ENCODE results near the gene RALGDS.
"Not testable (repeated sequence)": the region's sequence is repeated elsewhere in the genome, so short reads cannot be mapped to it uniquely, and the experiment has no call there.

The RALGDS gene

DNA sequence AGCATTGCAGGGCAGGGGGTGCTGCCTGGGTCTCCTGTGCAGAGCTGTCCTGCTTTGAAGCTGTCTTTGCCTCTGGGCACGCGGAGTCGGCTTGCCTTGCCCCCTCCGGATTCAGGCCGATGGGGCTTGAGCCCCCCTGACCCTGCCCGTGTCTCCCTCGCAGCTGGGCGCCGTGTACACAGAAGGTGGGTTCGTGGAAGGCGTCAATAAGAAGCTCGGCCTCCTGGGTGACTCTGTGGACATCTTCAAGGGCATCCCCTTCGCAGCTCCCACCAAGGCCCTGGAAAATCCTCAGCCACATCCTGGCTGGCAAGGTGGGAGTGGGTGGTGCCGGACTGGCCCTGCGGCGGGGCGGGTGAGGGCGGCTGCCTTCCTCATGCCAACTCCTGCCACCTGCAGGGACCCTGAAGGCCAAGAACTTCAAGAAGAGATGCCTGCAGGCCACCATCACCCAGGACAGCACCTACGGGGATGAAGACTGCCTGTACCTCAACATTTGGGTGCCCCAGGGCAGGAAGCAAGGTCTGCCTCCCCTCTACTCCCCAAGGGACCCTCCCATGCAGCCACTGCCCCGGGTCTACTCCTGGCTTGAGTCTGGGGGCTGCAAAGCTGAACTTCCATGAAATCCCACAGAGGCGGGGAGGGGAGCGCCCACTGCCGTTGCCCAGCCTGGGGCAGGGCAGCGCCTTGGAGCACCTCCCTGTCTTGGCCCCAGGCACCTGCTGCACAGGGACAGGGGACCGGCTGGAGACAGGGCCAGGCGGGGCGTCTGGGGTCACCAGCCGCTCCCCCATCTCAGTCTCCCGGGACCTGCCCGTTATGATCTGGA lies 56.6 kb downstream of the RALGDS start:
- Histone ChIP-seq H3K4me1 (ENCODE audit: control insufficient read depth, insufficient read depth, low read length) (no peaks in the 10 kb centered on the region), H3K9ac (ENCODE audit: low read length) (no peak overlapping the region), H3K36me3 (ENCODE audit: control insufficient read depth, insufficient read depth, low read length) (no peaks in the 10 kb centered on the region), H3K4me3 (ENCODE audit: low read length) (no peak overlapping the region), H3K27ac (ENCODE audit: low read depth, low read length) (no peak overlapping the region), H3K27me3 (ENCODE audit: control insufficient read depth, insufficient read depth, low read length) (no peaks in the 10 kb centered on the region)

DNA sequence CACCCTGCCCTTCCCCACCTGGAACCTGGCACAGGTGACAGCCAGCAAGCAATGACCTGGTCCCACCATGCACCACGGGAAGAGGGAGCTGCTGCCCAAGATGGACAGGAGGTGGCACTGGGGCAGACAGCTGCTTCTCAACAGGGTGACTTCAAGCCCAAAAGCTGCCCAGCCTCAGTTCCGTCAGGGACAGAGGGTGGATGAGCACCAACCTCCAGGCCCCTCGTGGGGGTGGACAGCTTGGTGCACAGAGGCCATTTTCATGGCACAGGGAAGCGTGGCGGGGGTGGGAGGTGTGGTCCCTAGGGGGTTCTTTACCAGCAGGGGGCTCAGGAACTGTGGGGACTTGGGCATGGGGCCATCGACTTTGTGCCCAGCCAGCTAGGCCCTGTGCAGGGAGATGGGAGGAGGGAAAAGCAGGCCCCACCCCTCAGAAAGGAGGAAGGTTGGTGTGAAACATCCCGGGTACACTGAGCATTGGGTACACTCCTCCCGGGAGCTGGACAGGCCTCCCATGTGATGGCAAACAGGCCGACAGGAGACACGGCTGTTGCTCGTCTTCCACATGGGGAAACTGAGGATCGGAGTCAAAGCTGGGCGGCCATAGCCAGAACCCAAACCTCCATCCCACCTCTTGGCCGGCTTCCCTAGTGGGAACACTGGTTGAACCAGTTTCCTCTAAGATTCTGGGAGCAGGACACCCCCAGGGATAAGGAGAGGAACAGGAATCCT lies 57.4 kb downstream of the RALGDS start:
- no peak overlapping the region for H3K27ac ChIP-seq (ENCODE audit: low read depth, low read length)
- no peaks in the 10 kb centered on the region for H3K36me3 ChIP-seq (ENCODE audit: control insufficient read depth, insufficient read depth, low read length)
- H3K27me3 ChIP-seq (ENCODE audit: control insufficient read depth, insufficient read depth, low read length) = no peaks in the 10 kb centered on the region
- H3K4me1 ChIP-seq (ENCODE audit: control insufficient read depth, insufficient read depth, low read length) = no peaks in the 10 kb centered on the region
- H3K9ac ChIP-seq (ENCODE audit: low read length) = no peak overlapping the region
- no peak overlapping the region for H3K4me3 ChIP-seq (ENCODE audit: low read length)

DNA sequence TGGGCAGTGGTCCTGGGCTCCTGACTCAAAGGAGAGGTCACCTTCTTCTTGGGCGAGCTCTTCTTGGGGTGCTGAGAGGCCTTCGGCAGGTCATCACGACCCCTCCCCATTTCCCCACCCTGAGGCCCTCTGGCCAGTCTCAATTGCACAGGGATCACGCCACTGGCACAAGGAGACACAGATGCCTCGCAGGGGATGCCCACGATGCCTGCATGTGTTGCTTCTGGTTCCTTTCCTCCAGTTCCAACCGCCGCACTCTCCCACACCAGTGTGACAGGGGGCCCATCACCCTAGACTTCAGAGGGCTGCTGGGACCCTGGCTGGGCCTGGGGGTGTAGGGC lies 57.9 kb downstream of the RALGDS start:
- no peaks in the 10 kb centered on the region for H3K4me1 ChIP-seq (ENCODE audit: control insufficient read depth, insufficient read depth, low read length)

DNA sequence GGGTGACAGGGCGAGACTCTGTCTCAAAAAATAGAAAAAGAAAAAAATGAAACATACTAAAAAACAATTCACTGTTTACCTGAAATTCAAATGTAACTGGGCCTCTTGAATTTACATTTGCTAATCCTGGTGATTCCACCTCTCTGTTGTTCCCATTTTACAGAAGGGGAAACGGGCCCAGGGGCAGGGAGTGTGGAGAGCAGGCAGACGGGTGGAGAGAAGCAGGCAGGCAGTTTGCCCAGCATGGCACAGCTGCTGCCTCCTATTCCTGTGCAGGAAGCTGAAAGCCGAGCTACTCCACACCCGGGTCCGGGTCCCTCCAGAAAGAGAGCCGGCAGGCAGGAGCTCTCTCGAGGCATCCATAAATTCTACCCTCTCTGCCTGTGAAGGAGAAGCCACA lies 58.5 kb downstream of the RALGDS start:
- not testable (repeated sequence) for H3K27me3 ChIP-seq (ENCODE audit: control insufficient read depth, insufficient read depth, low read length); H3K27ac ChIP-seq (ENCODE audit: low read depth, low read length); H3K9ac ChIP-seq (ENCODE audit: low read length); H3K4me1 ChIP-seq (ENCODE audit: control insufficient read depth, insufficient read depth, low read length); H3K36me3 ChIP-seq (ENCODE audit: control insufficient read depth, insufficient read depth, low read length); H3K4me3 ChIP-seq (ENCODE audit: low read length)

More for the DNA sequence above, 57.9 kb downstream of the RALGDS start:
- Histone ChIP-seq H3K4me3 (ENCODE audit: low read length) (no peak overlapping the region), H3K27me3 (ENCODE audit: control insufficient read depth, insufficient read depth, low read length) (no peaks in the 10 kb centered on the region), H3K36me3 (ENCODE audit: control insufficient read depth, insufficient read depth, low read length) (peaks cover 3% of the 10 kb centered on the region), H3K27ac (ENCODE audit: low read depth, low read length) (no peak overlapping the region), H3K9ac (ENCODE audit: low read length) (no peak overlapping the region)

DNA sequence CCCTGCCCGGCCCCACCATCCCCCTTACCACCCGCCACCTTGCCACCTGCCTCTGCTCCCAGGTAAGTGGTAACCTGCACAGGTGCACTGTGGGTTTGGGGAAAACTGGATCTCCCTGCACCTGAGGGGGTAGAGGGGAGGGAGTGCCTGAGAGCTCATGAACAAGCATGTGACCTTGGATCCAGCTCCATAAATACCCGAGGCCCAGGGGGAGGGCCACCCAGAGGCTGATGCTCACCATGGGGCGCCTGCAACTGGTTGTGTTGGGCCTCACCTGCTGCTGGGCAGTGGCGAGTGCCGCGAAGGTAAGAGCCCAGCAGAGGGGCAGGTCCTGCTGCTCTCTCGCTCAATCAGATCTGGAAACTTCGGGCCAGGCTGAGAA lies 59.3 kb downstream of the RALGDS start, which contains the start of gene CEL:
Gene CEL, plus strand, starts transcription at position 218 of the 382 bp plus-strand sequence. Its CDS starts 22 bp downstream, at position 240.
- H3K9ac ChIP-seq (ENCODE audit: low read length); H3K4me1 ChIP-seq (ENCODE audit: control insufficient read depth, insufficient read depth, low read length); H3K4me3 ChIP-seq (ENCODE audit: low read length); H3K27ac ChIP-seq (ENCODE audit: low read depth, low read length); H3K27me3 ChIP-seq (ENCODE audit: control insufficient read depth, insufficient read depth, low read length): not testable (repeated sequence)
- peaks cover 11% of the 10 kb centered on the region for H3K36me3 ChIP-seq (ENCODE audit: control insufficient read depth, insufficient read depth, low read length)

DNA sequence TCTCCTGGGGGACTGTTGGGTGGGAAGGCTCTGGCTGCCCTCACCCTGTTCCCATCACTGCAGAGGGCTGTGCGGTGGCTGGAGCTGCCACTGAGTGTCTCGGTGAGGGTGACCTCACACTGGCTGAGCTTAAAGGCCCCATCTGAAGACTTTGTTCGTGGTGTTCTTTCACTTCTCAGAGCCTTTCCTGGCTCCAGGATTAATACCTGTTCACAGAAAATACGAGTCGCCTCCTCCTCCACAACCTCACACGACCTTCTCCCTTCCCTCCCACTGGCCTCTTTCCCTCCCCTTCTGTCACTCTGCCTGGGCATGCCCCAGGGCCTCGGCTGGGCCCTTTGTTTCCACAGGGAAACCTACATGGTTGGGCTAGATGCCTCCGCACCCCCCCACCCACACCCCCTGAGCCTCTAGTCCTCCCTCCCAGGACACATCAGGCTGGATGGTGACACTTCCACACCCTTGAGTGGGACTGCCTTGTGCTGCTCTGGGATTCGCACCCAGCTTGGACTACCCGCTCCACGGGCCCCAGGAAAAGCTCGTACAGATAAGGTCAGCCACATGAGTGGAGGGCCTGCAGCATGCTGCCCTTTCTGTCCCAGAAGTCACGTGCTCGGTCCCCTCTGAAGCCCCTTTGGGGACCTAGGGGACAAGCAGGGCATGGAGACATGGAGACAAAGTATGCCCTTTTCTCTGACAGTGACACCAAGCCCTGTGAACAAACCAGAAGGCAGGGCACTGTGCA lies 59.8 kb downstream of the RALGDS start:
- H3K27me3 ChIP-seq (ENCODE audit: control insufficient read depth, insufficient read depth, low read length); H3K27ac ChIP-seq (ENCODE audit: low read depth, low read length); H3K4me1 ChIP-seq (ENCODE audit: control insufficient read depth, insufficient read depth, low read length); H3K9ac ChIP-seq (ENCODE audit: low read length); H3K4me3 ChIP-seq (ENCODE audit: low read length): not testable (repeated sequence)
- peaks cover 17% of the 10 kb centered on the region for H3K36me3 ChIP-seq (ENCODE audit: control insufficient read depth, insufficient read depth, low read length)

DNA sequence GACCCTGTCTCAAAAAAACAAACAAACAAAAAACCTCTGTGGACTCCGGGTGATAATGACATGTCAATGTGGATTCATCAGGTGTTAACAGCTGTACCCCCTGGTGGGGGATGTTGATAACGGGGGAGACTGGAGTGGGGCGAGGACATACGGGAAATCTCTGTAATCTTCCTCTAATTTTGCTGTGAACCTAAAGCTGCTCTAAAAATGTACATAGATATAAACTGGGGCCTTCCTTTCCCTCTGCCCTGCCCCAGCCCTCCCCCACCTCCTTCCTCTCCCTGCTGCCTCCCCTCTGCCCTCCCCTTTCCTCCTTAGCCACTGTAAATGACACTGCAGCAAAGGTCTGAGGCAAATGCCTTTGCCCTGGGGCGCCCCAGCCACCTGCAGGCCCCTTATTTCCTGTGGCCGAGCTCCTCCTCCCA lies 60.6 kb downstream of the RALGDS start:
- Histone ChIP-seq H3K27ac (ENCODE audit: low read depth, low read length) (no peak overlapping the region), H3K4me1 (ENCODE audit: control insufficient read depth, insufficient read depth, low read length) (no peaks in the 10 kb centered on the region), H3K4me3 (ENCODE audit: low read length) (no peak overlapping the region), H3K36me3 (ENCODE audit: control insufficient read depth, insufficient read depth, low read length) (peaks cover 24% of the 10 kb centered on the region), H3K27me3 (ENCODE audit: control insufficient read depth, insufficient read depth, low read length) (no peaks in the 10 kb centered on the region), H3K9ac (ENCODE audit: low read length) (no peak overlapping the region)

DNA sequence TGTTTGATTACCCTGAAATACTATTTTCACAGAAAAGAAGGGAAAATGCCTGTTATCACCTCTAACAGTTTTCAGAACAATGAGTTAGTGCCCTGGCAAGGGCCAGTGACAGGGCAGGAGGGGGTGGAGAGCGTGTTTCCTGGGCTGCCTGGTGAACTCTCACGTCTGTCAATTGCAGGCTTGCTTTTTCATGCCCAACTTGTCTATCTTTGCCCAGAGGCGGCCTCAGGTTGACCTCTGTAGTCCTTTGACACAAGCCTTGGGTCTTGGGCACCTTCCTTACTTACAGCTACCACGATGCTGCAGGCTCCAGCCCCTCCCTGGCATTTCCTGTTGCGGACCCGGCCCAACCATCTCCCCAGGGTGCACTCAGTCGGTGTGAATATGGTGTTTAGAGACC lies 61.4 kb downstream of the RALGDS start:
- H3K36me3 ChIP-seq (ENCODE audit: control insufficient read depth, insufficient read depth, low read length) = peaks cover 30% of the 10 kb centered on the region
- no peak overlapping the region for H3K4me3 ChIP-seq (ENCODE audit: low read length)
- no peak overlapping the region for H3K27ac ChIP-seq (ENCODE audit: low read depth, low read length)
- H3K27me3 ChIP-seq (ENCODE audit: control insufficient read depth, insufficient read depth, low read length) = no peaks in the 10 kb centered on the region
- H3K9ac ChIP-seq (ENCODE audit: low read length) = no peak overlapping the region
- H3K4me1 ChIP-seq (ENCODE audit: control insufficient read depth, insufficient read depth, low read length) = no peaks in the 10 kb centered on the region

DNA sequence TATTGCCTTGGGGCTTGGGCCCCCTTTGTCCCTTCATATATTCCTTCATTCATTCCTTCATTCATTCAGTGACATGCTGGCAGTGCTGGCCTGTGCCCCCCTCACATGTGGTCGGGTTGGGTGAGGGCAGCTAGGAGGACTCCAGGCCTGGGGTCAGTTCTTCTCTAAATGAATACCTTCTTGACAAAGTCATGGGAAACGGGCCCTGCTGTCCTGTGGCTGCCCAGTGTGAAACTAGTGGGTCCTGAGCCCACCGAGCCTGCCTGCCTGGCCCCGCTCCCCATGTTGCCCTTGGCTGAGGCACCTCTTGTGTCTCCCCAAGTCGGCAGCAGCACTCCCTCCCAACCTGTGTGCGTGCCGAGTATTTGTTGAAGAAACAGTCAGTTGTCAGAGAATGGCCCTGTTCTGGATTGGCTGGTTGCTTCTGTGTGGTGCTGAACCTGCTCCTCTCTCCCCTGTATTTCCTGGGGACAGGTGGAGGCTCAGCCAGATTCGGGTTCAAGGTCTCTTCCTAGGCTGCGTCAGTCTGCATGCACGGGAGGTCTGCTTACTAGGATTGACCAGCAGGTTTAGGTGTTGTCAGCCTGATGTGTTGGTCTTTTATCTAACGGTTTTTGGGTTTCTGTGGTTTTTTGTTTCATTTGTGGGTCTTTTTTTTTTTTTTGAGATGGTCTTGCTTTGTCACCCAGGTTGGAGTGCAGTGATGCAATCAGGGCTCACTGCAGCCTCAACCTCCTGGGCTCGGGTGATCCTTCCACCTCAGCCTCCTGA lies 62.3 kb downstream of the RALGDS start:
- H3K4me3 ChIP-seq (ENCODE audit: low read length) = no peak overlapping the region
- no peak overlapping the region for H3K27ac ChIP-seq (ENCODE audit: low read depth, low read length)
- peaks cover 38% of the 10 kb centered on the region for H3K36me3 ChIP-seq (ENCODE audit: control insufficient read depth, insufficient read depth, low read length)
- no peak overlapping the region for H3K9ac ChIP-seq (ENCODE audit: low read length)
- H3K27me3 ChIP-seq (ENCODE audit: control insufficient read depth, insufficient read depth, low read length) = no peaks in the 10 kb centered on the region
- H3K4me1 ChIP-seq (ENCODE audit: control insufficient read depth, insufficient read depth, low read length) = no peaks in the 10 kb centered on the region

DNA sequence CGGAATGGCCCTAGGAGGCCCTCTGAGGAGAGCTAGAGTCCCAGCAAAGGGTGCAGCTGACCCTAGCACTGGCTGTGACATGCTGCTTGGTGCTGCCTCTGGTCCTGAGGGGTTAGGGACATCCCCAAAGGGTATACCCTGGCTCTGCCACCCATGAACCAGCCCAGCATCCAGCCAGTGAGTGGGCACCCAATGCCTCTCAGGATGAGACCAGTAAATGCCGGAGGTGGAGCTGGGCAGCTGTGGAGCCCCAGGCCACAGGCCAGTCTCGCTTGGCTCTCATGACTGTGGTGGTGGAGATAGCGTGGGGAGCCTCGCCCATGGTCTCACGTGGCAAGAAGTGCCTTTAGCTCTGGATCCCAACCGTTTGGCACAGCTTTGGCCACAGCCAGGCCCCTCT lies 63.0 kb downstream of the RALGDS start:
- Histone ChIP-seq H3K4me3 (ENCODE audit: low read length) (no peak overlapping the region), H3K27me3 (ENCODE audit: control insufficient read depth, insufficient read depth, low read length) (no peaks in the 10 kb centered on the region), H3K27ac (ENCODE audit: low read depth, low read length) (no peak overlapping the region), H3K4me1 (ENCODE audit: control insufficient read depth, insufficient read depth, low read length) (no peaks in the 10 kb centered on the region), H3K36me3 (ENCODE audit: control insufficient read depth, insufficient read depth, low read length) (peaks cover 39% of the 10 kb centered on the region), H3K9ac (ENCODE audit: low read length) (no peak overlapping the region)

DNA sequence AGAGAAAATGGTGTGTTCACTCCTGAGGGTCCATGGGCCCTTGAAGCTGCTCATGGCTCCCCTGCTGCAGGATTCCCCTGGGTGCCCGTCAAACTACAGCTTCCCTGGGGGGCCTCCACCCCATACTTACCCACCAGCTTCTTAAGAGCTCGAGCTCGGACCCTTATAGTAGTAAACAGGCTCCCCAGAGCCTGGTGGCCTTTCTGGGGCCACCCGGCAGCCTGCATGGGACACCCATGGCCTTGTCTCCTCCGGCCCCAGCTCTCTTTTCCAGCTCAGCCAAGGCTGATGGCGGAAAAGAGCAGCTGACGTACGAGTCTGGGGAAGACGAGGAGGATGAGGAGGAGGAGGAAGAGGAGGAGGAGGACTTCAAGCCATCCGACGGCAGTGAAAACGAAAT lies 63.5 kb downstream of the RALGDS start:
- no peaks in the 10 kb centered on the region for H3K27me3 ChIP-seq (ENCODE audit: control insufficient read depth, insufficient read depth, low read length)
- no peak overlapping the region for H3K27ac ChIP-seq (ENCODE audit: low read depth, low read length)
- no peak overlapping the region for H3K4me3 ChIP-seq (ENCODE audit: low read length)
- no peaks in the 10 kb centered on the region for H3K4me1 ChIP-seq (ENCODE audit: control insufficient read depth, insufficient read depth, low read length)
- no peak overlapping the region for H3K9ac ChIP-seq (ENCODE audit: low read length)
- H3K36me3 ChIP-seq (ENCODE audit: control insufficient read depth, insufficient read depth, low read length) = peaks cover 40% of the 10 kb centered on the region

DNA sequence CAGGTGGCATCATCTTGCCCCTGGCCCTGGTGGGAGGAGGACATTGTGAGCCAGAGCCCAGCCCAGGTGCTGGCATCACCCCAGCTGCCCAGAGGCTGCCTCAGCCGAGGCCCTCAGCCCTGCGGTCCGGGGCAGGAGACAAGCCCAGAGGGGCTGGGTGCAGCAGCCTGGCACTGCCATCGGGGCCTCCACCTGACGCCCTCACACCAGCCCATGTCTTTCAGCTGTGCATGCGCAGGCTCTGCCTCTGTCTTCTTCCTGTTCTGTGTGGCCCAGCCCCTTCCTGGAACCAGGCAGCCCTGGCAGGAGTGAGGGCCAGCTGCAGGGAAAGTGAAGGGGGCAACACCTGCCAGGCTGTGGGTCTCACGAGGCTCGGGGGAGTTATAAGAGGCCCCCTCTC lies 64.0 kb downstream of the RALGDS start:
- Histone ChIP-seq H3K4me1 (ENCODE audit: control insufficient read depth, insufficient read depth, low read length) (no peaks in the 10 kb centered on the region), H3K36me3 (ENCODE audit: control insufficient read depth, insufficient read depth, low read length) (peaks cover 42% of the 10 kb centered on the region), H3K27ac (ENCODE audit: low read depth, low read length) (no peak overlapping the region), H3K9ac (ENCODE audit: low read length) (no peak overlapping the region), H3K27me3 (ENCODE audit: control insufficient read depth, insufficient read depth, low read length) (no peaks in the 10 kb centered on the region), H3K4me3 (ENCODE audit: low read length) (no peak overlapping the region)

Measured in rectal smooth muscle tissue (tissue), 1 donor.